ENCODE measurements around the gene SURF4.
"Not testable (repeated sequence)": the region's sequence is repeated elsewhere in the genome, so short reads cannot be mapped to it uniquely, and the experiment has no call there.

Gene SURF4

GRCh38 chr9:133397370-133397769 lies 21.5 kb upstream of the SURF4 start:
- DNase-seq: no peak

DNA sequence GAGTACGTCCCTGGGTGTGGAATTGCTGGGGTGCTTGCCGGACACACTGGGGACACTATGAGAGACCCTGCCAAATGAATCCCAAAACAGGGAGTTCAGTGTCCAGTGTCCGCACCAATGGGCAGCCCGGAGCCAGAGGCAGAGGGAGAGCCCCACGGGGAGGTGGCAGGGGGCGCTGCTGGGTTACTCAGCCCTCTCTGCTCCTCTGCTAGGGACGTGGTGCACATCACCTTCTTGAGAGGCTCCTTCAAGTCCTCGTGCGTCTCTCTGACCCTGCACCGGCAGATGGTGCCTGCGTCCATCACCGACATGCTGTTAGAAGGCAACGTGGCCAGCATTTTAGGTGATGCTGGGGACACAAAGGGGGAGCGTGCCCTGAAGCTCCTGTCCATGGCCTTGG lies 21.1 kb upstream of the SURF4 start:
- DNase-seq: no peak

DNA sequence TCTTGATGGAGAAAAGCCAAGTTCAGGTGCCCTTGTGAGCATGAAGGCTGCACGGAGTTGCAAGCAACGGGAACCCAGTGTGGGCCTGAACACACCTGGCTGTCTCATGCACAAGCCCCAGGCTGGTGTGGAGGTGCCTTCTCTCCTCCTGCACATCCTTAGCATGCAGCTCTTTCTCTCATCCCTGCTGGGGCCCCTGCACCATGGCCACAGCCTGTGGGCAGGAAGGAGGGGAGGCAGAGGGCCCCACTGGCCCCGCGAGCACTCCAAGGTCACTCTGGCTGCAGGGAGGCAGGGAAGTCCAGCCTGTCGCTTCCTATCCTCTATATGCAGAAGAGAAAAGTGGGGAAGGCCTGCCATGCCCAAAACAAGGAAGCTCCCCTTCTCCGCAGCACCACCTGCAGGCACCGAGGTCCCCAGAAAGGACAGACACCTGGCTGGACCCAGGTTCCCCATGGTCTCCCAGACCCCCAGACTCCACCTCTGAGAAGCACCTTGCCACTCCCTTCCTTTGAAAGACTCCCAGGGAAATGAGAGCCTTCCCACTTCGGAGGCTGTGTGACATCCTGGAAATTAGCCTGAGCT lies 18.9 kb upstream of the SURF4 start:
- no peak for DNase-seq

GRCh38 chr9:133393399-133393798 lies 17.5 kb upstream of the SURF4 start:
- DNase-seq: no peak

- not testable (repeated sequence) for DNase-seq
Observed at GRCh38 chr9:133392308-133392707, 16.4 kb upstream of the SURF4 start.

DNA sequence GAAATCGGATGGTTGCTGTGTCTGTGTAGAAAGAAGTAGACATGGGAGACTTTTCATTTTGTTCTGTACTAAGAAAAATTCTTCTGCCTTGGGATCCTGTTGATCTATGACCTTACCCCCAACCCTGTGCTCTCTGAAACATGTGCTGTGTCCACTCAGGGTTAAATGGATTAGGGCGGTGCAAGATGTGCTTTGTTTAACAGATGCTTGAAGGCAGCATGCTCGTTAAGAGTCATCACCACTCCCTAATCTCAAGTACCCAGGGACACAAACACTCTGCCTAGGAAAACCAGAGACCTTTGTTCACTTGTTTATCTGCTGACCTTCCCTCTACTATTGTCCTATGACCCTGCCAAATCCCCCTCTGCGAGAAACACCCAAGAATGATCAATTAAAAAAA lies 15.6 kb upstream of the SURF4 start:
- not testable (repeated sequence) for DNase-seq

GRCh38 chr9:133390713-133391112 lies 14.9 kb upstream of the SURF4 start:
- no peak for DNase-seq

DNA sequence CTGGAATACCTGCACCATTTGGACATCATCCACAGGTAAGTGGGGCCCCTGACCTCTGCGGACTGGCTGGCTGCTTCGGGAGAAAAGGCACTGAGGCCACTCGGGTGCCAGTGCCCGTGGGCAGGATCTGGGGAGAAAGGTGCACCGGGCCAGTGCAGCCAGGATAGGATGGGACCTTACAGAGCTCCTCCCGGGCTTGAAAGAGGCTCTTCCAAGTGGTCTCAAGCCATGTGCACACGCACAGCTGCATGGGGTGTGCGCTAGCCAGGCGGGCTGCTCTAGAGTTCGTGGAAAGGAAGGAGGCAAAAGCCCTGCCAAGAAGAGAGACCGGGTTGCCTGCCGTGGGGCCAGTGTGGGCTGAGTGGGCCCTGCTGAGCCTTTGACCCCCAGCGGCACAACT lies 13.7 kb upstream of the SURF4 start:
- no peak for DNase-seq

GRCh38 chr9:133389025-133389557 lies 13.2 kb upstream of the SURF4 start:
- DNase-seq: no peak

DNA sequence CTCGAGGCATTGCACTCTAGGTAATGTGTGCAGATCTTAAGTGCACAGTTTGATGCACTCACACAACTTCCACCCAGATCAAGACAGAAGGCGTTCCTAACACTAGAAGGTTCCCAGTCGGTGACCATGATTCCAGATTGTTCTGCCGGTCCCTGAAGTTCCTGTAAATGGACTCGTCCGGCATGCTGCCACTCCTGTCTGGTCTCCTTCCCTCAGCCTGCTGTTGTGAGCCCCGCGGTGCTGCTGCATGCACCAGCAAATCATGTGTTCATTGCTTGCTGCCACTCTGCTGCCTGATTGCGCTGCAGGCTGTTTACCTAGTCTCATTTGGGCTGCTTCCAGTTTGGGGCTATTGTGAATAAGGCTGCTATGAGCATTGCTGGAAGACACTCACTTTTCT lies 11.8 kb upstream of the SURF4 start:
- no peak for DNase-seq

DNA sequence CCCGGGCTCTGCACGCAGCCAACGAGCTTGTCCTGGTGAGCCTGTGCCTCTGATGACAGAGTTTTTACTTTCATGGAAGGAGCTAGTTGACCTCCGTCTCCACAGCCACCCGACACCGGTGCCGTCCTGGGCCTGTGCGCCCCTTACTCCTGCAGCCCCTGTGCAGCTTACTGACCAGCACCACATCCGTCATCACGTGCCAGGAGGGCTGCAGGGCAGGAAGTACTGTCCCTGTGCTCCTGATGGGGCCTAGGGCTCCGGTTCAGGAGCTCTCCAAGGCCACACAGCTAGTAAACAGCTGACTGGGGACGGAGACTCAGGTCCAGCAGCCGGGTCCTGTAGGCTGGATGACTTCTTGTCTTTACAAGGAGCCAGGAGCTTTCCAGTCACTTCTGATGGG lies 10.5 kb upstream of the SURF4 start:
- no peak for DNase-seq

DNA sequence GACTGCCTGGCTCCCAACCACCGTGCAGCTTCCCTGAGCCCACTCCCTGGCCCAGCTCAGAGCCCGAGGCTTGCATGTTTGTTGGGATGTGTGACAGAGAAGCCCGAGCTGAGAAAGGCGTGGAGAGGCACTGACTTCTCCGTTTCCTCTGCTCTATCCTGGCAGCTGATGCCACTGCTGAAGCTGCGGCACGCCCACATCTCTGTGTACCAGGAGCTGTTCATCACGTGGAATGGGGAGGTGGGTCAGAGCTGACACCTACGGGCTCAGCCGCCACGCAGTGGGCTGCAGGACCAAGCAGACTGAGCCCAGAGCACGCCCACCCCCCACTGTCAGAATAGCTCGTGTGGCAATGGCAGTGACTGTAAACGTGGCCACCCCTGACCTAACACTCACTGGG lies 9.6 kb upstream of the SURF4 start:
- DNase-seq: no peak

GRCh38 chr9:133384736-133385321 lies 9.0 kb upstream of the SURF4 start:
- no peak for DNase-seq

GRCh38 chr9:133383438-133383837 lies 7.6 kb upstream of the SURF4 start:
- DNase-seq: no peak

DNA sequence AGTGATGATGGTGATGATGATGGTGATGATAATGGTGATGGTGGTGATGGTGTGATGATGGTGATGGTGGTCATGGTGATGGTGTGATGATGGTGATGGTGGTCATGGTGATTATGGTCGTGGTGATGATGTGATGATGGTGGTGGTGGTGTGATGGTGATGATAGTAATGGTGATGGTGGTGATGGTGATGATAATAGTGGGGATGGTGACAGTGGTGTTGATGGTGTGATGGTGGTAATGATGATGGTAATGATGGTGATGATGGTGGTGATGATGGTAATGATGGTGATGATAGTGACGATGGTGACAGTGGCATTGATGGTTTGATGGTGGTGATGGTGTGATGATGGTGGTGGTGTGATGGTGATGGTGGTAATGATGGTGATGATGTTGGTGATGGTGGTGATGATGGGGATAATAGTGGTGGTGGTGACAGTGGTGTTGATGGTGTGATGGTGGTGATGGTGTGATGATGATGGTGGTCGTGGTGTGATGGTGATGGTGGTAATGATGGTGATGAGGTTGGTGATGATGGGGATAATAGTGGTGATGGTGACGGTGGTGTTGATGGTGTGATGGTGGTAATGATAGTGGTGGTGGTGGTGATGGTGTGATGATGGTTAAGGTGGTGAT lies 6.8 kb upstream of the SURF4 start:
- no peak for DNase-seq

- no peak for DNase-seq
Observed at GRCh38 chr9:133380734-133381133, 4.9 kb upstream of the SURF4 start.

DNA sequence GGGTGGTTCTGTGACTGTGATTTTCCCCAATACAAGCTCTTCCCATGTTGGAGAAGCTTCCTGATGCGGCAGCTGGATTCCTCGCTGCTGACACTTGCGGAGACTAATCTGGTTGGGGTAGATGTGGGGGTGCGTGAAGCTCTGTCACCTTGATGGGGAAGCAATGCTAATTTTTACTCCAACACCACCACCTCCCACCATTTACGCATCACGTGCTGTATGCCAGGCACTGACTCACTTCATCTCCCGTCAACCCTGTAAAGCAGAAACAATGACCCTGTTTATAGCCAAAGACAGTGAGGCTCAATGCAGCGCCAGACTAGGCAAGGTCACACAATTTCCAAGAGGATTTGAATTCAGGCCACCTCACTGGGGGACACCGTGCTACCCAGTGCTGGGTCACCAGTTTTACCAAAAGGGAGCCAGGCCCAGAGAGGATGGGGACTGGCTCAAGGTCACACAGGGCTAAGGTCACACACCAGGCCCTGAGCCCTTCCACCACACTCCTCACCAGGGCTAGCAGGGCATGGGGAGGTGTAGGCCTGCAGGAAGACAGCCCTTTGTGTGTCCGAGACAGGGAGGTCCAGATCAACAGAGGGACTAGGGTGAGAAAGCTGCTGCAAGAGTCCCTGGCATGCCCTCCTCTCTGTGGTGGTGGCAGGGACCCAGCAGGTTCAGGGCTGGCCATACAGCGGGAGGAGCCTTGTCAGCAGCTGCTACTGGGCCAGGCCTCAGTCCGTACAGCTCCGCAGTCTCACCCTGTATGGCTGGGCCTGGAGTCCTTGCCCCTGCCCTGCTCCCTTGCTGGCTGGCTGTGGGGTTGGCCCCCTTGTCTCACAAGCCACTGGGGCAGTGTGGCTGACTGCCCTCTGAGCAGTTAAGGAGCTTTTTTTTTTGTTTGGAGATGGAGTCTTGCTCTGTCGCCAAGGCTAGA lies 3.6 kb upstream of the SURF4 start:
- no peak for DNase-seq

DNA sequence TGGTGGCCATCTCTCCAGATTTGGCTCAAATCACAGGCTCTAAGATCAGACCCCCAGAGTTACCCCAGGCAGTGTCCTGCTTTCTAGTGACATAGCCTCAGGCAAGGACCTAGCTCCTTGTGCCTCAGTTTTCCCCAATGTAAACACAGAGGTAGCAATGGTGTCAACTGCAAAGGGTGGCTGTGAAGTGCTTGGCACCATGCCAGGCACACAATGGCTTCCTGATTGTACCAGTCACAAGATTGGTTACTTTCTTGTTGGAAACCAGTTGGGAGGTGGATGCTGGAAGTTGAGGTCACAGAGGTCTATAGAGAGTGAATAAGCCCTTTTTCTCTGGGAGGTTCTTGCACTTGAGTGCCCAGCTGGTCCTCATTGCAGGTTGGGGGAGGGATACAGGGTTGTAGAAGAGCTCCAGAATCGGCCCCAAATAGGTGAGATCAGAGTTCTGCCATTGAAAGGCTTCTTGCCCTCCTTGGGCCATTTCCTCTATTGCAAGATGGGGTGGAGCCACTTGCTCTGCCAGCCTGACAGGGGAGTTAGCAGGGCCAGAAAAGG lies 2.6 kb upstream of the SURF4 start:
- no peak for DNase-seq

GRCh38 chr9:133377721-133378216 lies 1.9 kb upstream of the SURF4 start:
- no peak for DNase-seq

DNA sequence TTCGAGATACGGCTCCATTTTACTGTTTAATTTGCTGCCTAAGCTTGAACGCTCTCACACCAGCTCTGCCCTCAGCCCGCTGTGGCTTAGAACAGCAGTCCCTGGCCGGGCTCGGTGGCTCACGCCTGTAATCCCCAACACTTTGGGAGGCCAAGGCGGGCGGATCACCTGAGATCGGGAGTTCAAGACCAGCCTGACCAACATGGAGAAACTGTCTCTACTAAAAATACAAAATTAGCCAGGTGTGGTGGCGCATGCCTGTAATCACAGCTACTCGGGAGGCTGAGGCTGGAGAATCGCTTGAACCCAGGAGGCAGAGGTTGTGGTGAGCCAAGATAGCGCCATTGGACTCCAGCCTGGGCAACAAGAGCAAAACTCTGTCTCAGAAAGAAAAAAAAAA lies 1.4 kb upstream of the SURF4 start:
- not testable (repeated sequence) for DNase-seq

- DNase-seq: no peak
Observed at GRCh38 chr9:133375116-133375723, 640 bp downstream of the SURF4 start.

DNA sequence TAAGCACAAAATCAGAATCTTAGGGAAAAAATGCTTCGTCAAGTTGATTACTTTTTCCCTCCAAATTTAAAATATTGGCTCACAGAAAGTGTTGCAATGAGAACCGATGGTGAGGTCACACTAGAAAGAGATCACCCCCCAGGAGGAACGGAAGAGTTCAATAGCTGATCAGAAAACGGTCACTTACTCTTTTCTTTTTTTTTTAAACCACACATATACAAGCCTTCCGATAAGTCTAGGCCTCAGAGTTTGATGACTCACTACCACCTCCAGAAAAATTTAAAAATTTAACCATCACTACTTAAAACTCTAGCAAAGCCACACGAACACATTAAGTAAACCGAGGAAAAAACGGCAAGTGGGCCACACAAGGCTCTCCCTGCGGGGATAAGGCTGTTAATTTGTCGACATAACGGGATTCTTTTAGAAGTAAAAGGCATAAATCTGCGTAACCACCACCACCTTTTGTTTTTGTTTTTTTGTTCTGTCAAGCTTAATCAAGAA lies 1.2 kb downstream of the SURF4 start:
- no peak for DNase-seq
